ENCODE results near the gene AGRP.
"Not testable (repeated sequence)": the region's sequence is repeated elsewhere in the genome, so short reads cannot be mapped to it uniquely, and the experiment has no call there.

Gene AGRP

DNA sequence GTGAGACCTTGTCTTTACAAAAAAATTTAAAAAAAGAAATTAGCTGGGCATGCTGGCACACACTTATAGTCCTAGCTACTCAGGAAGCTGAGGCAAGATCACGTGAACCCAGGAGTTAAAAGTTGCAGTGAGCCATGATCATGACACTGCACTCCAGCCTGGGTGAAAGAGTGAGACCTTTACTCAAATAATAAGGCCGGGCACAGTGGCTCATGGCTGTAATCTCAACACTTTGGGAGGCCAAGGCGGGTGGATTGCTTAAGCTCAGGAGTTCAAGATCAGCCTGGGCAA lies 33.8 kb upstream of the AGRP start:
- no peaks in the 10 kb centered on the region for H4K20me1 ChIP-seq (ENCODE audit: insufficient read depth, low read length, poor library complexity, severe bottlenecking)
- H3F3A ChIP-seq (ENCODE audit: low read depth): peaks cover 3% of the 10 kb centered on the region
- H3K4me3 ChIP-seq (ENCODE audit: low read length, poor library complexity, severe bottlenecking): no peak overlapping the region
- H3K4me1 ChIP-seq (ENCODE audit: insufficient read depth, low read length, poor library complexity, severe bottlenecking): peaks cover 3% of the 10 kb centered on the region
- no peaks in the 10 kb centered on the region for H3K9me2 ChIP-seq (replicated peaks; ENCODE audit: low read depth, low read length)
- H3K9ac ChIP-seq (ENCODE audit: low read depth, low read length, poor library complexity, severe bottlenecking): no peak overlapping the region
- H3K4me2 ChIP-seq (ENCODE audit: low read depth, low read length, poor library complexity, severe bottlenecking): no peak overlapping the region
- H3K9me3 ChIP-seq (ENCODE audit: insufficient read depth, low read depth, low read length): no peaks in the 10 kb centered on the region
- H3K27me3 ChIP-seq (ENCODE audit: insufficient read depth, low read length, poor library complexity, severe bottlenecking): no peaks in the 10 kb centered on the region
- no peaks in the 10 kb centered on the region for H3K36me3 ChIP-seq (ENCODE audit: insufficient read depth, low read length)
- H3K79me2 ChIP-seq (ENCODE audit: insufficient read depth, low read length): no peaks in the 10 kb centered on the region
- H2AFZ ChIP-seq (ENCODE audit: low read length): no peak overlapping the region
- TF ChIP-seq EZH2phosphoT487 (IDR thresholded peaks at IDR 0.05; ENCODE audit: borderline replicate concordance): no peak
- TF ChIP-seq, protein P1, sequence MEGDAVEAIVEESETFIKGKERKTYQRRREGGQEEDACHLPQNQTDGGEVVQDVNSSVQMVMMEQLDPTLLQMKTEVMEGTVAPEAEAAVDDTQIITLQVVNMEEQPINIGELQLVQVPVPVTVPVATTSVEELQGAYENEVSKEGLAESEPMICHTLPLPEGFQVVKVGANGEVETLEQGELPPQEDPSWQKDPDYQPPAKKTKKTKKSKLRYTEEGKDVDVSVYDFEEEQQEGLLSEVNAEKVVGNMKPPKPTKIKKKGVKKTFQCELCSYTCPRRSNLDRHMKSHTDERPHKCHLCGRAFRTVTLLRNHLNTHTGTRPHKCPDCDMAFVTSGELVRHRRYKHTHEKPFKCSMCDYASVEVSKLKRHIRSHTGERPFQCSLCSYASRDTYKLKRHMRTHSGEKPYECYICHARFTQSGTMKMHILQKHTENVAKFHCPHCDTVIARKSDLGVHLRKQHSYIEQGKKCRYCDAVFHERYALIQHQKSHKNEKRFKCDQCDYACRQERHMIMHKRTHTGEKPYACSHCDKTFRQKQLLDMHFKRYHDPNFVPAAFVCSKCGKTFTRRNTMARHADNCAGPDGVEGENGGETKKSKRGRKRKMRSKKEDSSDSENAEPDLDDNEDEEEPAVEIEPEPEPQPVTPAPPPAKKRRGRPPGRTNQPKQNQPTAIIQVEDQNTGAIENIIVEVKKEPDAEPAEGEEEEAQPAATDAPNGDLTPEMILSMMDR (conservative IDR thresholded peaks at IDR 0.05; ENCODE audit: low read length): no peak

DNA sequence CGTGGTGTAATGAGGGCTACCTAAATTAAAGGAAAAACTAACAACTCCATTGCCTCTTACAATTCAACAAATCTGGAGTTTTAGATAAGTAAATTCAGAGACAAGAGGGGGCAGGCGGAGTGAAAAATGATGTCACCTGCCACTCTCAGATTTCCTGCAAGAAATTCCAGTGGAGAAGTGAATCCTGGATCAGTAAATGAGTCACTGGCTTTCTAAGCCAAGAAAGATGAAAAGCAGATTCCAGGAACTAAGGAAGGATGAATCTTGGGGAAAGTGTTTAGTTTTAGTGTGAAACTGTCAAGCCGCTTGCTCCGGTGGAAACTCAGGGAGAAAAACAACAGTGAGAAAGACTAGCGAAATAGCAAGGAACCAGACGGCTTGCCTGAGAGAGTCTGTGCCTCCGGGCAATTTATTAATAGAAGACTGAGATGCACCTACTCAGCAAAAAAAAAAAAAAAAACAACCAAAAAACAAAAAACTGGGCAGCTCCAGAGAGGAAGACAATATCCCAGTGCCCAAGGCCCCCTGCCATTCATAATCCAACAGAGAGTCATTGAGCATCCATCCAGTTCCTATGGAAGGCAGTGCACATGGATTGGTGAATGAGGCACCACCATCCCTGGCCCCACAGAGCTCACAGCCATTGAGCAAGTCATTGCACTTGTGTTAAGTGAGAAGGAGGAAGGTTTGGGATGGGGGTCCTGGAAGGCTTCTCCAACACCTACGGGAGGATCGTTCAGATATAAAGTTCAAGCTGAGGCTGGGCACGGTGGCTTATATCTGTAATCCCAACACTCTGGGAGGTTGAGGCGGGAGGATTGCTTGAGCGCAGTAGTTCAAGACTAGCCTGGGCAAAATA lies 33.2 kb upstream of the AGRP start:
- no peaks in the 10 kb centered on the region for H3K9me3 ChIP-seq (ENCODE audit: insufficient read depth, low read depth, low read length)
- no peaks in the 10 kb centered on the region for H3K9me2 ChIP-seq (replicated peaks; ENCODE audit: low read depth, low read length)
- peaks cover 3% of the 10 kb centered on the region for H3K4me1 ChIP-seq (ENCODE audit: insufficient read depth, low read length, poor library complexity, severe bottlenecking)
- no peak overlapping the region for H3K4me3 ChIP-seq (ENCODE audit: low read length, poor library complexity, severe bottlenecking)
- H3K27me3 ChIP-seq (ENCODE audit: insufficient read depth, low read length, poor library complexity, severe bottlenecking): no peaks in the 10 kb centered on the region
- no peak overlapping the region for H3K9ac ChIP-seq (ENCODE audit: low read depth, low read length, poor library complexity, severe bottlenecking)
- H4K20me1 ChIP-seq (ENCODE audit: insufficient read depth, low read length, poor library complexity, severe bottlenecking): no peaks in the 10 kb centered on the region
- H3K36me3 ChIP-seq (ENCODE audit: insufficient read depth, low read length): no peaks in the 10 kb centered on the region
- H3K4me2 ChIP-seq (ENCODE audit: low read depth, low read length, poor library complexity, severe bottlenecking): no peak overlapping the region
- TF ChIP-seq, protein P1 (conservative IDR thresholded peaks at IDR 0.05; ENCODE audit: low read length): no peak
- TF ChIP-seq EZH2phosphoT487 (IDR thresholded peaks at IDR 0.05; ENCODE audit: borderline replicate concordance): no peak
- peaks cover 3% of the 10 kb centered on the region for H3F3A ChIP-seq (ENCODE audit: low read depth)
- H3K79me2 ChIP-seq (ENCODE audit: insufficient read depth, low read length): no peaks in the 10 kb centered on the region
- no peak overlapping the region for H2AFZ ChIP-seq (ENCODE audit: low read length)

DNA sequence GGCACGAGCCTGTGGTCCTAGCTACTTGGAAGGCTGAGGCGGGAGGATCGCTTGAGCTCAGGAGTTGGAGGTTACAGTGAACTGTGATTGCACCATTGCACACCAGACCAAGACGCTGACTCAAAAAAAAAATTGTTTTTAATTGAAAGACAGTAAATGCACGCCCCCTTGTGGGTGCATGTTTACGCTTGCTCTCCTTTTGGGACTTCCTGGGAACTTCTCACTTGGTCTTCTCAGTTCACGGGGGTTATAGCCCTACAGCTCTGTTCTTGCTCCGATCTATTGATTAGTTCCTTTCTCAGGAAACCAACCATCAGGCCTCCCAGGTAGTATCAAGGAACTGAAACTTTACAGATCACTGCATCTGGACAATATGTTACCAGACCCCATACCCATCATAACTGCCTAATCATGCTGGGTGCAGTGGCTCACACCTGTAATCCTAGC lies 31.1 kb upstream of the AGRP start:
- Histone ChIP-seq H3K36me3 (ENCODE audit: insufficient read depth, low read length) (no peaks in the 10 kb centered on the region), H4K20me1 (ENCODE audit: insufficient read depth, low read length, poor library complexity, severe bottlenecking) (no peaks in the 10 kb centered on the region), H3K9me2 (replicated peaks; ENCODE audit: low read depth, low read length) (no peaks in the 10 kb centered on the region), H3K27me3 (ENCODE audit: insufficient read depth, low read length, poor library complexity, severe bottlenecking) (no peaks in the 10 kb centered on the region), H3K79me2 (ENCODE audit: insufficient read depth, low read length) (no peaks in the 10 kb centered on the region), H3K4me1 (ENCODE audit: insufficient read depth, low read length, poor library complexity, severe bottlenecking) (no peaks in the 10 kb centered on the region), H3K4me2 (ENCODE audit: low read depth, low read length, poor library complexity, severe bottlenecking) (peak overlapping the region; percentile 28), H3K9me3 (ENCODE audit: insufficient read depth, low read depth, low read length) (no peaks in the 10 kb centered on the region), H3F3A (ENCODE audit: low read depth) (no peaks in the 10 kb centered on the region), H3K4me3 (ENCODE audit: low read length, poor library complexity, severe bottlenecking) (no peak overlapping the region), H2AFZ (ENCODE audit: low read length) (peak overlapping the region; percentile 62; the same call in 1 of the 2 replicates), H3K9ac (ENCODE audit: low read depth, low read length, poor library complexity, severe bottlenecking) (peak overlapping the region; percentile 15)
- TF ChIP-seq, protein P1 (conservative IDR thresholded peaks at IDR 0.05; ENCODE audit: low read length): peak; percentile 72
- TF ChIP-seq EZH2phosphoT487 (IDR thresholded peaks at IDR 0.05; ENCODE audit: borderline replicate concordance): no peak

DNA sequence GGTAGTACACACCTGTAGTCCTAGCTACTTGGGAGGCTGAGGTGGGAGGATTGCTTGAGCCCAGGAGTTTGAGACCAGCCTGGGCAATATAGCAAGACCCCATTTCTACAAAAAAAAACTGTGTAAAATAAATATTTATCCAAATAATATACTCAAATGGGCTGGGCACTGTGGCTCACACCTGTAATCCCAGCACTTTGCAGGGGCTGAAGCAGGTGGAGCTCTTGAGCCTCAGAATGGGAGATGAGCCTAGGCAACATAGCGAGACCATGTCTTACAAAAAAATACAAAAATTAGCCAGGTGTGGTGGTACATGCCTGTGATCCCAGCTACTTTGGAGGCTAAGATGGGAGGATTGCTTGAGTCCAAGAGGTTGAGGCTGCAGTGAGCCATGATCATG lies 30.5 kb upstream of the AGRP start:
- not testable (repeated sequence) for H3K27me3 ChIP-seq (ENCODE audit: insufficient read depth, low read length, poor library complexity, severe bottlenecking); H4K20me1 ChIP-seq (ENCODE audit: insufficient read depth, low read length, poor library complexity, severe bottlenecking); H3F3A ChIP-seq (ENCODE audit: low read depth); H3K9ac ChIP-seq (ENCODE audit: low read depth, low read length, poor library complexity, severe bottlenecking); H3K36me3 ChIP-seq (ENCODE audit: insufficient read depth, low read length); H3K9me3 ChIP-seq (ENCODE audit: insufficient read depth, low read depth, low read length); H3K4me1 ChIP-seq (ENCODE audit: insufficient read depth, low read length, poor library complexity, severe bottlenecking); H3K4me3 ChIP-seq (ENCODE audit: low read length, poor library complexity, severe bottlenecking); H3K79me2 ChIP-seq (ENCODE audit: insufficient read depth, low read length); H3K9me2 ChIP-seq (replicated peaks; ENCODE audit: low read depth, low read length)
- H3K4me2 ChIP-seq (ENCODE audit: low read depth, low read length, poor library complexity, severe bottlenecking): peak overlapping the region; percentile 28
- 0 out of 2 replicates have a peak overlapping the region, but pooled peaks have one; percentile 62 for H2AFZ ChIP-seq (ENCODE audit: low read length)
